ENCODE results near the gene FBXO38. TPM values are rescaled to one million over a fixed set of nuclear protein-coding genes. Genes with fewer than 3 reads are reported as not detected.

FBXO38 gene
- total RNA-seq, 2 experiments from 2014 or later, result 38.0 to 39.6 TPM

GRCh38 chr5:148486456-148486855 is 102.7 kb downstream of the FBXO38 start:
- Mint-ChIP-seq H3K27me3 (peaks cover 26% of the 10 kb centered on the region), H3K4me3 (no peak overlapping the region), H3K4me1 (ENCODE audit: low read depth) (no peaks in the 10 kb centered on the region), H3K27ac (no peak overlapping the region), H3K9me3 (no peaks in the 10 kb centered on the region), H3K36me3 (ENCODE audit: low read depth) (no peaks in the 10 kb centered on the region)
- no peak for DNase-seq
- TF ChIP-seq, protein P1, sequence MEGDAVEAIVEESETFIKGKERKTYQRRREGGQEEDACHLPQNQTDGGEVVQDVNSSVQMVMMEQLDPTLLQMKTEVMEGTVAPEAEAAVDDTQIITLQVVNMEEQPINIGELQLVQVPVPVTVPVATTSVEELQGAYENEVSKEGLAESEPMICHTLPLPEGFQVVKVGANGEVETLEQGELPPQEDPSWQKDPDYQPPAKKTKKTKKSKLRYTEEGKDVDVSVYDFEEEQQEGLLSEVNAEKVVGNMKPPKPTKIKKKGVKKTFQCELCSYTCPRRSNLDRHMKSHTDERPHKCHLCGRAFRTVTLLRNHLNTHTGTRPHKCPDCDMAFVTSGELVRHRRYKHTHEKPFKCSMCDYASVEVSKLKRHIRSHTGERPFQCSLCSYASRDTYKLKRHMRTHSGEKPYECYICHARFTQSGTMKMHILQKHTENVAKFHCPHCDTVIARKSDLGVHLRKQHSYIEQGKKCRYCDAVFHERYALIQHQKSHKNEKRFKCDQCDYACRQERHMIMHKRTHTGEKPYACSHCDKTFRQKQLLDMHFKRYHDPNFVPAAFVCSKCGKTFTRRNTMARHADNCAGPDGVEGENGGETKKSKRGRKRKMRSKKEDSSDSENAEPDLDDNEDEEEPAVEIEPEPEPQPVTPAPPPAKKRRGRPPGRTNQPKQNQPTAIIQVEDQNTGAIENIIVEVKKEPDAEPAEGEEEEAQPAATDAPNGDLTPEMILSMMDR (IDR thresholded peaks at IDR 0.05), result no peak
- ATAC-seq, result no peak
- ChIA-PET POLR2A (no interaction called here), CTCF (interaction anchor here (1.2 to 1.4 kb wide), 2 partner anchors 16 to 244 kb away, joined by 5 to 6 read pairs; no protein-coding TSS in a partner anchor)
- intact Hi-C loops (cut with micrococcal nuclease), result no loop called here

DNA sequence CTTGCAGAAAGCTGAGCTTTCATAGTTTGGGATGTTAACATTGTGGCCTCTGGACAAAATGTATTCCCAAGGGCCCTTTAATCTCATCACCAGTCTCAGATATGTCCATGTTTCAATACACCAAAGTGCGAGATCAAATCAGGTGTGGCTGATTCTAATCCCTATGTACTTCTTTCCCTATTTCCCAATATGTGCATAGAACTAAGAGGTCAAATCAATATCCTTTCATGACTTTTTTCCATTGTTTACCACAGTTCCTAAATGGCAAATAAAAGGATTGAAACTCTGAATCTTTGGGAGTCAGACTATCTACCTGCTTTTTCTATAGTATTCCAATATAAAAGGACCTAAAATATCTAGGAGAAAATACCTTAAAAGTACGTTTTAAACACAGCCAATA is 105.0 kb downstream of the FBXO38 start:
- H3K4me1 Mint-ChIP-seq (ENCODE audit: low read depth), result no peaks in the 10 kb centered on the region
- H3K36me3 Mint-ChIP-seq (ENCODE audit: low read depth), result no peaks in the 10 kb centered on the region
- no peak for ATAC-seq
- ChIA-PET CTCF (interaction anchor here (2.2 kb wide), 1 partner anchor 242 kb away, joined by 7 read pairs; no protein-coding TSS in a partner anchor), POLR2A (no interaction called here)
- DNase-seq, result no peak
- H3K27me3 Mint-ChIP-seq, result peaks cover 15% of the 10 kb centered on the region
- intact Hi-C loops (cut with micrococcal nuclease), result no loop called here
- H3K9me3 Mint-ChIP-seq, result no peaks in the 10 kb centered on the region
- no peak overlapping the region for H3K27ac Mint-ChIP-seq
- TF ChIP-seq, protein P1 (IDR thresholded peaks at IDR 0.05), result no peak
- H3K4me3 Mint-ChIP-seq, result no peak overlapping the region

GRCh38 chr5:148491015-148491792 is 107.4 kb downstream of the FBXO38 start:
- Mint-ChIP-seq H3K4me3 (no peak overlapping the region), H3K27ac (no peak overlapping the region), H3K4me1 (ENCODE audit: low read depth) (no peaks in the 10 kb centered on the region), H3K27me3 (peaks cover 13% of the 10 kb centered on the region), H3K36me3 (ENCODE audit: low read depth) (no peaks in the 10 kb centered on the region), H3K9me3 (no peaks in the 10 kb centered on the region)
- DNase-seq, result no peak
- POLR2A ChIA-PET, result no interaction called here
- intact Hi-C loops (cut with micrococcal nuclease), result no loop called here
- CTCF ChIA-PET, result interaction anchor here (1.1 to 1.8 kb wide), 3 partner anchors 9 to 240 kb away, joined by 3 to 7 read pairs (median 4); no protein-coding TSS in a partner anchor
- ATAC-seq, result no peak
- TF ChIP-seq, protein P1 (IDR thresholded peaks at IDR 0.05), result no peak

GRCh38 chr5:148491793-148492184 is 108.0 kb downstream of the FBXO38 start:
- POLR2A ChIA-PET, result no interaction called here
- H3K9me3 Mint-ChIP-seq, result no peaks in the 10 kb centered on the region
- H3K36me3 Mint-ChIP-seq (ENCODE audit: low read depth), result no peaks in the 10 kb centered on the region
- CTCF ChIA-PET, result interaction anchor here (1.1 to 1.8 kb wide), 3 partner anchors 10 to 239 kb away, joined by 3 to 7 read pairs (median 4); no protein-coding TSS in a partner anchor
- no peak overlapping the region for H3K4me3 Mint-ChIP-seq
- no peak overlapping the region for H3K27ac Mint-ChIP-seq
- ATAC-seq (no peak), DNase-seq (no peak)
- no peaks in the 10 kb centered on the region for H3K4me1 Mint-ChIP-seq (ENCODE audit: low read depth)
- peaks cover 14% of the 10 kb centered on the region for H3K27me3 Mint-ChIP-seq
- TF ChIP-seq, protein P1 (IDR thresholded peaks at IDR 0.05), result no peak
- intact Hi-C loops (cut with micrococcal nuclease), result no loop called here

- CTCF ChIA-PET, result interaction anchor here (1.2 to 1.8 kb wide), 2 partner anchors 10 to 239 kb away, joined by 3 to 4 read pairs; no protein-coding TSS in a partner anchor
- POLR2A ChIA-PET, result no interaction called here
- Mint-ChIP-seq H3K4me1 (ENCODE audit: low read depth) (no peaks in the 10 kb centered on the region), H3K9me3 (no peaks in the 10 kb centered on the region), H3K27ac (no peak overlapping the region), H3K36me3 (ENCODE audit: low read depth) (no peaks in the 10 kb centered on the region), H3K27me3 (peaks cover 11% of the 10 kb centered on the region), H3K4me3 (no peak overlapping the region)
- TF ChIP-seq, protein P1 (IDR thresholded peaks at IDR 0.05), result no peak
- DNase-seq, result no peak
- intact Hi-C loops (cut with micrococcal nuclease), result no loop called here
- no peak for ATAC-seq
These were observed 108.6 kb downstream of the FBXO38 start for GRCh38 chr5:148492351-148492750.

Data from activated CD8-positive, alpha-beta T cell treated with anti-CD3 and anti-CD28 coated beads for 36 hours (primary cell).